Progenitor cell of endocrine pancreas (in vitro differentiated cells): Measurements from ENCODE around the gene INMT. TPM values are rescaled to one million over a fixed set of nuclear protein-coding genes. Genes with fewer than 3 reads are reported as not detected.

ENCODE experiments used
- DNase-seq: peaks from one replicate; pipeline ENCODE4 v3.0.0; 2021; ENCODE audit warnings: low spot score; ENCODE audit not compliant: unreplicated experiment
- H3K27ac Mint-ChIP-seq: 2 replicates; pipeline ENCODE4 v1.8.0; 2021; ENCODE audit warnings: mild to moderate bottlenecking, moderate library complexity, mixed read lengths
- H3K27me3 Mint-ChIP-seq: 2 replicates; pipeline ENCODE4 v1.8.0; 2021; ENCODE audit warnings: mixed read lengths
- H3K36me3 Mint-ChIP-seq: 2 replicates; pipeline ENCODE4 v1.8.0; 2022; ENCODE audit warnings: mixed read lengths; ENCODE audit not compliant: insufficient read depth
- H3K4me1 Mint-ChIP-seq: 2 replicates; pipeline ENCODE4 v1.8.0; 2021; ENCODE audit warnings: low read depth, mixed read lengths
- H3K4me3 Mint-ChIP-seq: 2 replicates; pipeline ENCODE4 v1.8.0; 2021; ENCODE audit warnings: low read depth, mild to moderate bottlenecking, moderate library complexity, mixed read lengths
- H3K9me3 Mint-ChIP-seq: 2 replicates; pipeline ENCODE4 v1.8.0; 2021; ENCODE audit warnings: low read depth, mixed read lengths
- total RNA-seq: library from RNA; stranded (reverse); gene quantifications from 2 replicates; pipeline ENCODE4 v1.2.1, GENCODE V29; 2021
- TF ChIP-seq, protein P1 (sequence below): fragments of 200-600 bp; sonication (generic); IDR thresholded peaks from one replicate; pipeline ENCODE4 v1.5.0; 2021; ENCODE audit warnings: antibody characterized with exemption, mild to moderate bottlenecking; ENCODE audit not compliant: unreplicated experiment

INMT gene
- total RNA-seq, 1 donor from 2014 or later = 2.9 TPM

DNA sequence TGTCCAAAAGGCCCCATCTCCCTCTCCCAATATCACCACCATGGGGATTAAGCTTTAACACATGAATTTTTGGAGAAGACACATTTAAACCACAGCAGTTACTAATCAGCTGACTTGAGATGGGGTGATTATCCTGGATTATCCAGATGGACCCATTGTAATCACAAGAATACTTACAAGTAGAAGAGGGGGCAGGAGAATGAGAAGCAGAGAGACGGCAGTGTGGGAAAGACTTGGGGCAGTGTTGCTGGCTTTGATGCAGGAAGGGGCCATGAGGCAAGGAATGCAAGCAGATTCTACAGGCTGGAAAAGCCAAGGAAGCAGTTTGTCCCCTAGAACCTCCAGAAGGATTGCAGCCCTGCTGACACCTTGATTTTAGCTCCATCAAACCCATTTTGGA lies 30.7 kb upstream of the INMT start:
- H3K36me3 Mint-ChIP-seq = peaks cover 18% of the 10 kb centered on the region

DNA sequence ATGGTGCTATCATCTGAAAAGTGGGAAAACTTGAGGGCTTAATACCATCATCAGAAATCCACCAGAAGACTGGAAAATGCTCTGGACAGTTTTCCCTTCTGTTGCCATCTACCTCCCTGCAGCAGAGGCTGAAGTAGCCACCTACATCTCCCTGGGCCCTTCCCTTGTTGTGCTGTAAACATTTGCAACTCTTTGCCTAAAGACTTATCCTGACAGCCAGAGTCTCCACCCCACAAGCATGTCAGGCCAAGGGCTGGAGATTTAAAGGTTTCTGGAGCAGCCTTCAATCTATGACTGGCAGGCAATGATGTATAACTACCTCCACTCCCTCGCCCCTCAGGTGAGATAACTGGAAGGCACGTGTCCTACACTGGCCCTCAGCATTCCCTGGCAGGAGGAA lies 29.7 kb upstream of the INMT start:
- Mint-ChIP-seq H3K4me1 (no peaks in the 10 kb centered on the region), H3K4me3 (no peak overlapping the region), H3K27ac (no peak overlapping the region), H3K9me3 (peaks cover 19% of the 10 kb centered on the region), H3K36me3 (peaks cover 18% of the 10 kb centered on the region), H3K27me3 (peaks cover 8% of the 10 kb centered on the region)
- DNase-seq = no peak
- TF ChIP-seq, protein P1, sequence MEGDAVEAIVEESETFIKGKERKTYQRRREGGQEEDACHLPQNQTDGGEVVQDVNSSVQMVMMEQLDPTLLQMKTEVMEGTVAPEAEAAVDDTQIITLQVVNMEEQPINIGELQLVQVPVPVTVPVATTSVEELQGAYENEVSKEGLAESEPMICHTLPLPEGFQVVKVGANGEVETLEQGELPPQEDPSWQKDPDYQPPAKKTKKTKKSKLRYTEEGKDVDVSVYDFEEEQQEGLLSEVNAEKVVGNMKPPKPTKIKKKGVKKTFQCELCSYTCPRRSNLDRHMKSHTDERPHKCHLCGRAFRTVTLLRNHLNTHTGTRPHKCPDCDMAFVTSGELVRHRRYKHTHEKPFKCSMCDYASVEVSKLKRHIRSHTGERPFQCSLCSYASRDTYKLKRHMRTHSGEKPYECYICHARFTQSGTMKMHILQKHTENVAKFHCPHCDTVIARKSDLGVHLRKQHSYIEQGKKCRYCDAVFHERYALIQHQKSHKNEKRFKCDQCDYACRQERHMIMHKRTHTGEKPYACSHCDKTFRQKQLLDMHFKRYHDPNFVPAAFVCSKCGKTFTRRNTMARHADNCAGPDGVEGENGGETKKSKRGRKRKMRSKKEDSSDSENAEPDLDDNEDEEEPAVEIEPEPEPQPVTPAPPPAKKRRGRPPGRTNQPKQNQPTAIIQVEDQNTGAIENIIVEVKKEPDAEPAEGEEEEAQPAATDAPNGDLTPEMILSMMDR = no peak

More for the DNA sequence above, 30.7 kb upstream of the INMT start:
- Mint-ChIP-seq H3K9me3 (peaks cover 24% of the 10 kb centered on the region), H3K4me3 (no peak overlapping the region), H3K27ac (no peak overlapping the region), H3K4me1 (no peaks in the 10 kb centered on the region), H3K27me3 (peaks cover 8% of the 10 kb centered on the region)
- DNase-seq = no peak
- TF ChIP-seq, protein P1 = no peak

DNA sequence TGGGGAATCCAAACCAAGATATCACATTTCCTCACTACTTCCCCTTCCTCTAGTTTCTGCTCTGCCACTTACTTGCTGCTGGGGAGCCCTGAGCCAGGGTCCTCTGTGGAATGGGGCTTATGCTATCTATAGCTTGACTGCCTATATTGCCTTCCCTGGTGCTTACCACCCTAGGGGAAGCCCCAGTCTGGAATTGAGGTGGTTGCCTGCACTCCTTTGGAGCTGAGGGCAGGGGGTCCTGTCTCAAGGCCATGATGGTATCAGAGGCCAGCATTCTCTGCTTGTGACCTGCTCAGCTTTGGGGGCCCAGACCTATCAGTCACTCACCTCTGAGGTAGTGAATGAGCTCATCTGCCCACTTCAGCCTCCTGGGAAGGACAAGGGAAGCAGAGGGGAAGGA lies 29.3 kb upstream of the INMT start:
- DNase-seq = no peak
- Mint-ChIP-seq H3K9me3 (peaks cover 17% of the 10 kb centered on the region), H3K36me3 (peaks cover 17% of the 10 kb centered on the region), H3K4me3 (no peak overlapping the region), H3K27ac (no peak overlapping the region), H3K4me1 (no peaks in the 10 kb centered on the region), H3K27me3 (peaks cover 8% of the 10 kb centered on the region)
- TF ChIP-seq, protein P1 = no peak

DNA sequence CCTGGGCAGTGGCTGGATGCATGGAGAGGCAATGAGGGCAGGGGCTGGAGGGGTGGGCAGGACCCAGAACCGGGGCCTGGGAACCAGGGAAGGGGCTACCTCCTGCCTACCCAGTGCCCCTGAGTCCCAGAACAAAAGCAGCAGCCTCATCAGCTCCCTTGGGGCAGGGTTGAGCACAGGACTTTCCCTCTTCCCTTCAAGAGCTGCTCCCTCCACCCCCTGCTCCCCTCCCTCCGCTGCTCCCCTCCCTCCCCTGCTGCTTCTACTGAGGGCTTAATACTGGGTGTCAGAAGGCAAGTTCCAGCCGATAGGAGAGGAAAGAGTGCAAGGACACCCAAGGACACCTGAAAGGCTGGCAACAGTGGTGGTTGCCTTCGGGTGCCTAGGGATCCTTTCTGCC lies 28.2 kb upstream of the INMT start:
- no peak overlapping the region for H3K4me3 Mint-ChIP-seq
- peaks cover 10% of the 10 kb centered on the region for H3K36me3 Mint-ChIP-seq
- no peaks in the 10 kb centered on the region for H3K4me1 Mint-ChIP-seq
- H3K9me3 Mint-ChIP-seq = peaks cover 7% of the 10 kb centered on the region
- no peak overlapping the region for H3K27ac Mint-ChIP-seq
- H3K27me3 Mint-ChIP-seq = peaks cover 8% of the 10 kb centered on the region
- no peak for DNase-seq
- TF ChIP-seq, protein P1 = no peak

DNA sequence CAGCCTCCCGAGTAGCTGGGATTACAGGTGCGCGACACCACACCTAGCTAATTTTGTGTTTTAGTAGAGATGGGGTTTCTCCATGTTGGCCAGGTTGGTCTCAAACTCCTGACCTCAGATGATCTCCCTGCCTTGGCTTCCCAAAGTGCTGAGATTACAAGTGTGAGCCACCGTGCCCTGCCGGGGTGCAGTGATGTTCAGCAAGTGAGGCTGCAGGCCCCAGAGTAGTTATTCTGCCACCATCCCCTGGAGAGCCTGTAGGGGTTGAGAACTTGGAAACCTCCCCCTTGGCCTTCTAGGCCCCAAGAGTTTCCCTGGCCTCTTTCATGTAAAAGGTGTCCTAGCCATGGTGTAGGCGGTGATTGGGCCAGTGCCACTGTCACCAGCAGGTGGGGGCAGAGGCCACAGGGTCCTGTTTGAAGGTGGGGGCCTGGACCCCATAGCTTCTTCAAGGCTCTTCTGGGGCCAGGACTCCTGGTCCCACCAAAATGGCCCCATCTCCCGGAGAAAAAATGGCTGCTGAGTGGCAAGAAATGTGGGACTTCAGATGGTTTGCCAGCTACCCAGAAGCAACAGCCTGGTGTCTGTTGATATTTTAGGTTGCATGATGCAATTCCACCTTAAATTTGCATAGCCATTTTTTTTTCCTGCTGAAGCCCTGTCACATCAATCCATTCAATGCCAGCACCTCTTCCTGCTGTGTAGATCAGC lies 25.5 kb upstream of the INMT start:
- no peaks in the 10 kb centered on the region for H3K9me3 Mint-ChIP-seq
- no peak overlapping the region for H3K4me3 Mint-ChIP-seq
- TF ChIP-seq, protein P1 = no peak
- H3K27me3 Mint-ChIP-seq = peaks cover 8% of the 10 kb centered on the region
- no peaks in the 10 kb centered on the region for H3K4me1 Mint-ChIP-seq
- H3K27ac Mint-ChIP-seq = no peak overlapping the region
- no peak for DNase-seq
- H3K36me3 Mint-ChIP-seq = no peaks in the 10 kb centered on the region
